GM18951 (cell line): ENCODE data around the gene LSM5.

ENCODE experiments used
- POLR2A ChIP-seq: IDR thresholded peaks from 4 replicates; pipeline ENCODE4 v1.6.1; 2011; ENCODE audit warnings: mild to moderate bottlenecking; ENCODE audit not compliant: insufficient read length, insufficient read depth; ENCODE audit errors: extremely low read depth
- in situ Hi-C: fragments of 300-500 bp; cut with MboI; formaldehyde crosslinking; loops from one replicate; pipeline ENCODE4 v1.12.0; 2022; ENCODE audit warnings: low sequenced_read_pairs, mixed read lengths, inconsistent platforms; ENCODE audit not compliant: unreplicated experiment

The LSM5 gene

GRCh38 chr7:32490127-32490796 is at the start of gene LSM5:
Gene LSM5 (minus strand): TSS chr7:32490380. CDS start chr7:32490365, 15 bp downstream.
- TF ChIP-seq POLR2A = peak; percentile 75
- in situ Hi-C loops = no loop called here

GRCh38 chr7:32539366-32539765 is 49.2 kb upstream of the LSM5 start:
- no peak for TF ChIP-seq POLR2A
- in situ Hi-C loops = no loop called here

- TF ChIP-seq POLR2A = no peak
- in situ Hi-C loops = no loop called here
Observed at GRCh38 chr7:32537760-32538159, 47.6 kb upstream of the LSM5 start.

- no peak for TF ChIP-seq POLR2A
- in situ Hi-C loops = no loop called here
Observed at GRCh38 chr7:32536585-32536984, 46.4 kb upstream of the LSM5 start.

- TF ChIP-seq POLR2A = no peak
- in situ Hi-C loops = no loop called here
Observed at GRCh38 chr7:32536016-32536415, 45.8 kb upstream of the LSM5 start.

- TF ChIP-seq POLR2A = no peak
- in situ Hi-C loops = no loop called here
Observed at GRCh38 chr7:32535162-32535702, 45.1 kb upstream of the LSM5 start.

- in situ Hi-C loops = no loop called here
- no peak for TF ChIP-seq POLR2A
Observed at GRCh38 chr7:32533276-32534029, 43.3 kb upstream of the LSM5 start.

GRCh38 chr7:32532716-32533115 is 42.5 kb upstream of the LSM5 start:
- TF ChIP-seq POLR2A = no peak
- in situ Hi-C loops = no loop called here

- no peak for TF ChIP-seq POLR2A
- in situ Hi-C loops = no loop called here
Observed at GRCh38 chr7:32532086-32532485, 41.9 kb upstream of the LSM5 start.

GRCh38 chr7:32531402-32531801 is 41.2 kb upstream of the LSM5 start:
- no peak for TF ChIP-seq POLR2A
- in situ Hi-C loops = no loop called here

GRCh38 chr7:32525839-32526238 is 35.7 kb upstream of the LSM5 start:
- in situ Hi-C loops = no loop called here
- no peak for TF ChIP-seq POLR2A

GRCh38 chr7:32524631-32525030 is 34.5 kb upstream of the LSM5 start:
- in situ Hi-C loops = no loop called here
- no peak for TF ChIP-seq POLR2A

GRCh38 chr7:32522746-32523530 is 32.8 kb upstream of the LSM5 start:
- TF ChIP-seq POLR2A = no peak
- in situ Hi-C loops = no loop called here
